ENCODE measurements around the gene RNU6-9.

The RNU6-9 gene

GRCh38 chr19:937259-937694 lies 44.0 kb downstream of the RNU6-9 start:
- no peak for DNase-seq

- DNase-seq, result no peak
Observed at GRCh38 chr19:938233-938923, 45.1 kb downstream of the RNU6-9 start.

- no peak for DNase-seq
Observed at GRCh38 chr19:939439-939838, 46.2 kb downstream of the RNU6-9 start.

GRCh38 chr19:939922-940321 lies 46.6 kb downstream of the RNU6-9 start:
- DNase-seq, result no peak

GRCh38 chr19:940591-941291 lies 47.5 kb downstream of the RNU6-9 start:
- DNase-seq, result peak; percentile 96

- DNase-seq, result no peak
Observed at GRCh38 chr19:941292-942132, 48.2 kb downstream of the RNU6-9 start.

- DNase-seq, result no peak
Observed at GRCh38 chr19:942133-942645, 48.9 kb downstream of the RNU6-9 start.
